H9 (cell line): Measurements from ENCODE around the gene DRICH1. TPM values are rescaled to one million over a fixed set of nuclear protein-coding genes. Genes with fewer than 3 reads are reported as not detected.

Source experiments
- DNase-seq: peaks from one replicate; pipeline ENCODE4 v3.0.0-alpha.2; 2017
- H2AFZ ChIP-seq: one replicate; pipeline ENCODE4 v1.6.1; 2013; ENCODE audit warnings: mild to moderate bottlenecking, low read length, control low read depth, moderate library complexity
- H2AK5ac ChIP-seq: 2 replicates; pipeline ENCODE4 v1.6.1; 2013; ENCODE audit warnings: low read length, control low read depth, mixed read lengths; ENCODE audit not compliant: insufficient read length
- H2BK120ac ChIP-seq: one replicate; pipeline ENCODE4 v1.6.1; 2013; ENCODE audit warnings: low read depth, mild to moderate bottlenecking, low read length, control low read depth, inconsistent platforms; ENCODE audit not compliant: poor library complexity, severe bottlenecking
- H2BK12ac ChIP-seq: 2 replicates; pipeline ENCODE4 v1.6.1; 2013; ENCODE audit warnings: low read length, control low read depth, mixed read lengths, low read depth; ENCODE audit not compliant: insufficient read length
- H2BK15ac ChIP-seq: 2 replicates; pipeline ENCODE4 v1.6.1; 2013; ENCODE audit warnings: low read depth, low read length, control low read depth
- H2BK20ac ChIP-seq: one replicate; pipeline ENCODE4 v1.6.1; 2013; ENCODE audit warnings: low read depth, mild to moderate bottlenecking, low read length, control low read depth, inconsistent platforms; ENCODE audit not compliant: poor library complexity, severe bottlenecking
- H2BK5ac ChIP-seq: 2 replicates; pipeline ENCODE4 v1.6.1; 2013; ENCODE audit warnings: low read length, control low read depth, mixed read lengths; ENCODE audit not compliant: insufficient read length
- H3K14ac ChIP-seq: 2 replicates; pipeline ENCODE4 v1.6.1; 2013; ENCODE audit warnings: low read length, control low read depth; ENCODE audit not compliant: insufficient read depth
- H3K18ac ChIP-seq: 2 replicates; pipeline ENCODE4 v1.6.1; 2013; ENCODE audit warnings: low read depth, mild to moderate bottlenecking, mixed read lengths, low read length, control low read depth; ENCODE audit not compliant: insufficient read length
- H3K23ac ChIP-seq: 2 replicates; pipeline ENCODE4 v1.6.1; 2013; ENCODE audit warnings: low read length, control low read depth, mixed read lengths, low read depth; ENCODE audit not compliant: insufficient read length
- H3K23me2 ChIP-seq: 2 replicates; pipeline ENCODE4 v1.6.1; 2013; ENCODE audit warnings: low read depth, mild to moderate bottlenecking, mixed read lengths, low read length, control low read depth; ENCODE audit not compliant: insufficient read length, poor library complexity, severe bottlenecking
- H3K27ac ChIP-seq: 2 replicates; pipeline ENCODE4 v1.5.1; 2013; ENCODE audit warnings: low read length, control low read depth, mixed read lengths, low read depth; ENCODE audit not compliant: insufficient read length
- H3K27me3 ChIP-seq: 2 replicates; pipeline ENCODE4 v1.6.1; 2013; ENCODE audit warnings: low read length, control low read depth, inconsistent platforms; ENCODE audit not compliant: insufficient read depth
- H3K4ac ChIP-seq: 2 replicates; pipeline ENCODE4 v1.6.1; 2013; ENCODE audit warnings: low read depth, mild to moderate bottlenecking, control low read depth, inconsistent platforms, low read length, moderate library complexity
- H3K4me1 ChIP-seq: 2 replicates; pipeline ENCODE4 v1.6.1; 2013; ENCODE audit warnings: low read length, control low read depth, inconsistent platforms; ENCODE audit not compliant: insufficient read depth
- H3K4me2 ChIP-seq: 2 replicates; pipeline ENCODE4 v1.6.1; 2013; ENCODE audit warnings: low read length, control low read depth, mixed read lengths; ENCODE audit not compliant: insufficient read length, insufficient read depth
- H3K56ac ChIP-seq: 2 replicates; pipeline ENCODE4 v1.6.1; 2013; ENCODE audit warnings: low read depth, mild to moderate bottlenecking, mixed read lengths, low read length, control low read depth; ENCODE audit not compliant: insufficient read length
- H3K79me1 ChIP-seq: 2 replicates; pipeline ENCODE4 v1.6.1; 2013; ENCODE audit warnings: low read depth, mild to moderate bottlenecking, moderate library complexity, low read length, control low read depth, inconsistent platforms; ENCODE audit not compliant: insufficient read depth, poor library complexity, severe bottlenecking
- H3K79me2 ChIP-seq: 2 replicates; pipeline ENCODE4 v1.6.1; 2013; ENCODE audit warnings: low read length, control low read depth, inconsistent platforms; ENCODE audit not compliant: insufficient read depth
- H3K9ac ChIP-seq: 2 replicates; pipeline ENCODE4 v1.6.1; 2013; ENCODE audit warnings: low read length, control low read depth, mixed read lengths; ENCODE audit not compliant: insufficient read length; ENCODE audit errors: extremely low read depth
- H3K9me3 ChIP-seq: one replicate; pipeline ENCODE4 v1.6.1; 2013; ENCODE audit warnings: low read depth, low read length, inconsistent platforms; ENCODE audit not compliant: control insufficient read depth
- H3T11ph ChIP-seq: one replicate; pipeline ENCODE4 v1.6.1; 2013; ENCODE audit warnings: mild to moderate bottlenecking, low read length, control low read depth, inconsistent platforms
- H4K20me1 ChIP-seq: one replicate; pipeline ENCODE4 v1.6.1; 2013; ENCODE audit not compliant: control insufficient read depth, insufficient read length, insufficient read depth
- H4K5ac ChIP-seq: 2 replicates; pipeline ENCODE4 v1.6.1; 2013; ENCODE audit warnings: low read depth, mild to moderate bottlenecking, mixed read lengths, low read length, control low read depth; ENCODE audit not compliant: insufficient read length
- H4K8ac ChIP-seq: replicated peaks from 2 replicates; pipeline ENCODE4 v1.6.1; 2013; ENCODE audit warnings: low read length, control low read depth, mixed read lengths, low read depth; ENCODE audit not compliant: insufficient read length
- H4K91ac ChIP-seq: 2 replicates; pipeline ENCODE4 v1.6.1; 2013; ENCODE audit warnings: low read depth, mild to moderate bottlenecking, moderate library complexity, mixed read lengths, low read length, control low read depth; ENCODE audit not compliant: insufficient read length
- H3K27ac Mint-ChIP-seq, 3 experiments: 2 replicates in 2 of 3; 3 replicates in 1 of 3; pipeline ENCODE4 v1.8.0; 2020 to 2021; ENCODE audit warnings: mixed read lengths in 3 of 3, mild to moderate bottlenecking in 1 of 3, moderate library complexity in 1 of 3
- H3K27me3 Mint-ChIP-seq: 2 replicates; pipeline ENCODE4 v1.8.0; 2021; ENCODE audit warnings: low read depth, mild to moderate bottlenecking, moderate library complexity, mixed read lengths
- H3K36me3 Mint-ChIP-seq, 3 experiments: 2 replicates in 2 of 3; 3 replicates in 1 of 3; pipeline ENCODE4 v1.8.0; 2020 to 2021; ENCODE audit warnings: low read depth in 3 of 3, mixed read lengths in 3 of 3; ENCODE audit not compliant: insufficient read depth in 1 of 3
- H3K4me1 Mint-ChIP-seq, 2 experiments: 2 replicates each; pipeline ENCODE4 v1.8.0; 2020; ENCODE audit warnings: mixed read lengths in 2 of 2
- H3K4me3 Mint-ChIP-seq, 2 experiments: 2 replicates in 1 of 2; 3 replicates in 1 of 2; pipeline ENCODE4 v1.8.0; 2020 to 2021; ENCODE audit warnings: mild to moderate bottlenecking in 2 of 2, mixed read lengths in 2 of 2, moderate library complexity in 1 of 2
- H3K9me3 Mint-ChIP-seq, 2 experiments: 2 replicates in 1 of 2; 3 replicates in 1 of 2; pipeline ENCODE4 v1.8.0; 2020; ENCODE audit warnings: mild to moderate bottlenecking in 2 of 2, mixed read lengths in 2 of 2, moderate library complexity in 1 of 2
- CTCF ChIP-seq: fragments of 200-600 bp; sonication (generic); conservative IDR thresholded peaks from 3 replicates; pipeline ENCODE4 v1.8.0; 2021; ENCODE audit warnings: antibody characterized with exemption, mild to moderate bottlenecking
- WGBS: extraction: QIAGEN DNeasy Blood & Tissue Kit; methylation state at CpG from one replicate; pipeline ENCODE4 v1.1.7; 2013; ENCODE audit warnings: missing lambda C conversion rate, low lambda C conversion rate, mixed read lengths; ENCODE audit not compliant: insufficient read length; ENCODE audit errors: extremely low coverage; 5-methylcytosine and 5-hydroxymethylcytosine counted together
- total RNA-seq: library from RNA; stranded (reverse); gene quantifications from 2 replicates; pipeline ENCODE4 v1.2.1, GENCODE V29; 2021

Gene DRICH1
- total RNA-seq, 1 experiment from 2014 or later = not detected

- no peak overlapping the region for H2AK5ac ChIP-seq
- H4K5ac ChIP-seq = no peak overlapping the region
- H3K4ac ChIP-seq = no peak overlapping the region
- no peaks in the 10 kb centered on the region; a peak in 1 of 5 replicates for H3K9me3 Mint-ChIP-seq
- no peak overlapping the region for H2BK20ac ChIP-seq
- DNase-seq = no peak
- WGBS = no CpG with 5 or more reads among the region's 7 CpGs
- H2BK15ac ChIP-seq = no peak overlapping the region
- H3K27me3 ChIP-seq = no peaks in the 10 kb centered on the region
- no peak overlapping the region; the same call in 1 of the 2 replicates for H3K14ac ChIP-seq
- H4K8ac ChIP-seq = no peak overlapping the region
- H3K9ac ChIP-seq = no peak overlapping the region
- no peak overlapping the region for H4K91ac ChIP-seq
- no peaks in the 10 kb centered on the region for H3K9me3 ChIP-seq
- H2AFZ ChIP-seq = no peak overlapping the region
- TF ChIP-seq CTCF = no peak
- H3K27ac ChIP-seq = no peak overlapping the region
- peaks cover 34% of the 10 kb centered on the region for H3K27me3 Mint-ChIP-seq
- H3K79me1 ChIP-seq = no peaks in the 10 kb centered on the region
- H2BK5ac ChIP-seq = no peak overlapping the region
- no peak overlapping the region for H3K4me3 Mint-ChIP-seq
- no peak overlapping the region for H2BK12ac ChIP-seq
- H3K27ac Mint-ChIP-seq = no peak overlapping the region; a peak in 1 of 7 replicates
- H2BK120ac ChIP-seq = no peak overlapping the region
- H3K4me1 Mint-ChIP-seq = no peaks in the 10 kb centered on the region
- no peaks in the 10 kb centered on the region for H4K20me1 ChIP-seq
- H3K23ac ChIP-seq = no peak overlapping the region
- no peak overlapping the region for H3K56ac ChIP-seq
- H3K18ac ChIP-seq = no peak overlapping the region
- no peaks in the 10 kb centered on the region for H3K4me1 ChIP-seq
- H3K36me3 Mint-ChIP-seq = peaks cover 0 to 2% (median 0%) of the 10 kb centered on the region in 3 experiments; a peak in 1 of 7 replicates
- no peak overlapping the region for H3T11ph ChIP-seq
- H3K23me2 ChIP-seq = no peaks in the 10 kb centered on the region
- no peaks in the 10 kb centered on the region for H3K79me2 ChIP-seq
- no peak overlapping the region for H3K4me2 ChIP-seq
Measured at GRCh38 chr22:23639661-23640060, 7.5 kb upstream of the DRICH1 start.
